HG03378 (cell line): ENCODE measurements around the gene BMPR1B.

Experiments
- ATAC-seq: cut with Tn5 transposase; IDR thresholded peaks from one replicate; pipeline ENCODE4 v1.9.1; 2021; ENCODE audit warnings: mild to moderate bottlenecking, moderate library complexity; ENCODE audit not compliant: unreplicated experiment

BMPR1B gene

GRCh38 chr4:95180531-95181242 is 422.9 kb downstream of the BMPR1B start:
- no peak for ATAC-seq

- ATAC-seq: no peak
Measured at GRCh38 chr4:95181243-95181995, 423.7 kb downstream of the BMPR1B start.

DNA sequence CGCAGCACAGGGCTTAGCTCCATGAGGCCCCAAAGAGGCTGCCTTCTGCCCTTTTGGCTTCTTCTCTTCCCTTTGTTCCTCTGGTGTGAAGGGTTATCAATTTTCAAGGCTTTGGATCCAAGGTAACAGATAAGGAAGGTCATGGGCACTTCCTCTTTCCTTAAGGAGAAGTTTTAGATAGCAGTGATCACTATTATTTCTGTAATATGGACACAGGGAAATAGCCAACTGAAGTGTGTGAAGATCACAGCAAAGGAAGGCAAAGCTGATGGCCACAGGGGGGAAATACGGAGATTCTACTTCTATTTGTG is 424.2 kb downstream of the BMPR1B start:
- ATAC-seq: no peak

- no peak for ATAC-seq
Measured at GRCh38 chr4:95183656-95184408, 426.1 kb downstream of the BMPR1B start.

DNA sequence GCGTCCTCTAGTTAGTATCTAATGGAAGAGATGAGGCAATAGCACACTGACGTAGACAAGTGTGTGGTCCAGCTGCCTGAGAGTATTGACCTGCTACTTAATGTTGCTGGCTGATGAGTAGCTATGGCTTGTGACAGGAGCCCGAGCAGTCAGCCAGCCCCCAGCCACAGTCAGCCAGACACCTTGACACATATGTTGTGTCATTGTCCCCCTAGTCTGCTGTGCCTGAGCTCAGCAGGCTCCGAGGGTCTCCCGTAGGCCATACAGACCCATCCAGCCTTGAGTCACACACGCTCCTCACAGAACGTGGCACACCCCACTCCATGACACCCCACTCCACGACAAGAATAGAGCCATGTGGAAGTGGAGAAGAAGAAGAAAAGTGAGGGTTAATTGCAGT is 428.9 kb downstream of the BMPR1B start:
- no peak for ATAC-seq

DNA sequence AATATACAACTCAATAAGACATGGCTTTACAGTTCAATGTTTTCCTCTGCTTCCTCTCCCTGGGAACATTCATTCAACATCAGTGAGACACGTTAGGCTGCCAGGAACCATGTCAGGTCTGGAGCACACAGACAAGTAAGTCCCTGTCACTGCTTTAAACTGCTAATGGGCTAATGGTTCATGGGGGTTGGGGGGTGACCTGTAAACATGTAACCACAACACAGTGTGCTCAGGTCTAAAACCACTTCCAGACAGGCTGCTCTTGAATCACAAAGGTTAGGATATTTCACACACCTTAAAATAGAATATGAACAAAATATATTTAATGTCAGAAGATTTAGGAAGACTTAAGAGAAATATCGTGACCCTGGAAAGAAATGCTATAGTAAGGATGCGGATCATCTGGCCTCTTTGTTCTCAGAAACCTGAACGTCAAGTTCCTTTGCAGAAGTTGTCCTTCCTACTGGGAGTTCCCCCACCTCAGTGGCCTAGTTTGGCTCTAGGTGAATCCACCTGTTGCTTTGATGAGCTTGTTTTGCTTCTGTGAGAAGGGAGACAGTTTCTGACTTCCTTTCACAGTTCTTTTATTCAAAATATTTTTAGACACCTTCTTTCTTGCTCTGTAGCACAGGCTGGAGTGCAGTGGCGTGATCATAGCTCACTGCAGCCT is 431.1 kb downstream of the BMPR1B start:
- ATAC-seq: no peak

DNA sequence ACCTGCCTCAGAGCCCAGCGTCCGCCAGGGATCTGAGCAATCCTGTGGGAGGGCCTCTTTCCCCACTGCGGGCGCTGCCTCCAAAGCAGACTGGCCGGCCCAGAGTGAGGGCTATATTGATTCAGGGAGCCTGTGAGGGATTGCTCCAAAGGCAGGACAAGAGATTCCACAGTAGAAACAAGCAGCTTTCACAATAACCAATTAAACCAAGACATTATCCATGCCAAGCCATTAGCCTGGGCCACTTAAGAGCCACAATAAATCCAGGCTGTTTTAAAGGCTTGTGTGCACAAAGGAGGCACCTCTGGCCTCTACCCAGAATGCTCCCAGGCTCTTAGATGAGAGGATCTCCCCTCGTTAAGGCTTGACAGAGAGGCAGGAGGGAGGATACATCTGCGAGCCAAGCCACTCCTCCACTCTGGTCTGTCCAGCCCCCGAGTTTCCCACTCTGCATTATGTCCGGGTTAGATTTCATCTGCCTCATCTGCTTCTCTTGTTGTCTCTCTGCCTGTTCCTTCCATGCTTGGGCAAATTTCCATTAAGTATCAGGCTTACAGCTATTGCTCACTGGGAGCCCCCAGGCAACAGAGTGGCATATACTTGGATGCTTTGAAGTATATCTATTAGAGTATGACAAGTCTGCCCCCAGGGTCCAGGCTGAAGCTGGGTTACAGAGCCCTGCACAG is 433.1 kb downstream of the BMPR1B start:
- ATAC-seq: no peak

GRCh38 chr4:95191537-95191936 is 433.8 kb downstream of the BMPR1B start:
- no peak for ATAC-seq

DNA sequence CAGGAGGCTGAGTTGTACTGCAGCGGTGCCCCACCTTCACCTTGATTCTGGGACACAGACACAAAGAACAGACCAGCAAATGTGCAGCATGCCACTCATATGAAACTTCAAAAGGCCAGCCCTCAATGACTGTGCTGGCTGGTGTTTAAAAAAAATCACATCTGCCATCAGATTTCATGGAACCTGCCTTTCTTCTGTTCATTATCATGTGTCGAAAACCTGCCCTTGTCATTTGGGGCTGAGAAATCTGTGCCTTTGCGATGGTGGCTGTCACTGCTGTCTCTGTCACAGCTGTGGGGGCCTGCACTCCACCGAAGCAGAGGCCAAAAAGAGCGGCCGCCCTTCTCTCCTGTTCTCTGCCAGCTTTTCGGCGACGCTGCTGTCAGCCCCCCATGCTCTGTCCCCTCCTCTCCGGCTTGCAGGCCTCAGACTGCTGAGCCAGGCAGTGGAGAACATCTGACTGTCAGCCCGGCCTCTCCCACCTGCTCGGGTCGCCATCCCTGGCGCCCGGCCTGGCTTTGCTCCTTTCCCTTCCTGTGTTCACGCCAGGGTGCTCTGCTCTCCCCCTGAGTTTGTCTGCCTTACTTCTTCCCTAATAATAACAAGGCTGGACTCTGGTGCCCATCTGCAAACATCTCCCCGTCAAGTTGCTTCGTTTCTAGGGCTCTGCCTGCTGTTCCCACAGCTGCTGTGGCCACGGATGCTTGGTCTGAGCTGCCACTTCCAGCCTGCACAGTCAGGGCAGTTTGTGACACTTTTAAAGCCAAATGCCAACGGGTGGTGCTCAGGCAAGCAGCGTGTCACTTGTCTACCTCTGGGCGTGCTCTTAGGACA is 435.9 kb downstream of the BMPR1B start:
- no peak for ATAC-seq

- ATAC-seq: no peak
Measured at GRCh38 chr4:95197353-95197752, 439.6 kb downstream of the BMPR1B start.

- no peak for ATAC-seq
Measured at GRCh38 chr4:95198961-95199360, 441.2 kb downstream of the BMPR1B start.

GRCh38 chr4:95204267-95204844 is 446.6 kb downstream of the BMPR1B start:
- ATAC-seq: no peak

DNA sequence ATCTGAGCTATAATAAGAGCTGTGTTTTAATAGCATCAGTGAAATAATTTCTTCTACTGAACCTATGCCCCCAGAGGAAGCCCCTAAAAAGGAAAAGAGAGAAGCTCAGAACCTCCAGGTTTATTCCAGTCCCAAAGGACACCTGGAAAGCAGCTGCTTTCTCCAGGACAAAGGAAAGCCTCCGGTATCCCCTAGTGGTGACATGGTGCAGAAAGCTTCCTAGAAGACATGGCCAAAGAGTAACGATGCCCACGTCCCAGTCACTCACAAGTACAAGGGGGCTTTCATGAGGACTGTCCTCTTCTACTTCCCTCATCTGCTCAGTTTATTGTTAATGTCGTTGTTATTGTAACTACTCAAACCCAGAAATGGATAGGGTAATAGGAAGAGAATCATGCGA is 447.1 kb downstream of the BMPR1B start:
- ATAC-seq: no peak
